Ramos (cell line): ENCODE results near the gene RASGRP2.

Source experiments
- in situ Hi-C: fragments of 300-500 bp; cut with MboI; formaldehyde crosslinking; loops from one replicate; pipeline ENCODE4 v1.14.3; 2022; ENCODE audit warnings: low sequenced_read_pairs; ENCODE audit not compliant: unreplicated experiment

Gene RASGRP2

DNA sequence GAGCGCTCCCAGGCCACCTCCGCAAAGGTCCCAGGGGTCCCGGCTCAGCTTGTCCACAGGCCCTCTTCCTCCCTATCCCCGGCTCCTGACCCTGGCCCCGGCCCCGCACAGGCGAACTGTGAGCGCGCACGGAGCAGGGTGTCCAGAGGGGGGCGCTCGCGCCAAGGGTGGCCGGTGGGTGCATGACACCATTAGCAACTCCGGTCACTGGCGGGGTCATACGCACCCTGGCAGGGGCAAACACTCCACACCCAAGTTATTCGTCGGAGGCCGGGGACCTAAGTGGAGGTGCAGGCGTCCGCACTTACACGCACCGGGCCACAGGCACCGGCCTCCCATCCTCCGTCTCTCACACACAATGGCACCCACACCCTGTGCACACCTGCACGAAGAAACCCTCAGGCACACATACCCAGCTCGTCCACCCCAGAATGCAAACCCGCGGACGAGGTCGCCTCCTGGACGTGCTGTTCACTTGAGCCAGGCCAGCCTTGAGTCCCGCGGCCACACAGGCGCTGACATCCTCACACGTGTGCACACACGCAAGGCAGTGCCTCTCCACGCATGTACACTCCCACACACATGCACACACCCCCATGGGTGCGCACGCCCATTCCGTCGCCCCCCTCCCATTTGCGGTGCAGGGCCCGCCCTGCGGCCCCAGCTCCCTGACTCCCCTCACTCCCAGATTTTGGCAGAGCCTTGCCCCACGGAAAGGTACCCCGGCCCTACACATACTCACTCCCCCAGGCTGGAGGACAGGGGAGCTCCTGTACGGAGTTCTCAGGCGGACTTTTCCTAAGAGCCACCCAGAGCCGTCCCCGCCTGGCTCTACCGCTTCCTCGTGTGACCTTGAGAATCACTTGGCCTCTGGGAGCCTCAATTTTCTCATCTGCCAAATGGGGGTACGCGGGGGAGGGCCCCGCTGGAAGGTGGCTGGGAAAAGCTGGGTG lies at the start of gene RASGRP2:
RASGRP2 (minus strand) TSS at position 552 of the 953 bp plus-strand sequence. CDS start 1,276 bp downstream, outside the sequence.
- in situ Hi-C loops, result no loop called here

GRCh38 chr11:64792482-64792881 lies 48.5 kb upstream of the RASGRP2 start:
- in situ Hi-C loops, result no loop called here

DNA sequence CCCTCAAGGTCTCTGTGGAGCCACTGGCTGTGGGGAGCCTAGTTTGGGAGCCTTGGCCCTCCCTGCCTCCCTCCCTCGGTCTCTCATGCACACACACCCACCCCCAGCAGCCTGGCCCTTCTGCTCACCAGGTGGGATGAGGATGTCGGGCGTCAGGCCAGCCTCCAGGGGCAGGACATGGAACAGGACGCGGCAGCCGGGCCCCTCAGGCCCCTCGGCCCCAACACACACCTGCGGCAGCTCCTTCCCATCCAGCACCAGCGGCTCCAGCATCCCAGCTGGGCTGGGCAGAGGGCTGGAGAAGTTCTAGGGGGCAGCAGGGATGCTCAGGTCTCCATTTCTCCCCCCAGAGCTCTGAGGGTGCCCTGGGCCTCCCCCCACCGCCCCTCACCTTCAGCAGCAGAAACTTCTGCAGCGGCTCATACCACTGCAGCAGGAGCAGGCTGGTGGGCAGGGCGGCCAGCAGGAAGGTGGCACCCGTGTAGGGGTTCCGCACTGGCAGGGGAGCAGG lies 47.9 kb upstream of the RASGRP2 start:
- in situ Hi-C loops, result no loop called here

DNA sequence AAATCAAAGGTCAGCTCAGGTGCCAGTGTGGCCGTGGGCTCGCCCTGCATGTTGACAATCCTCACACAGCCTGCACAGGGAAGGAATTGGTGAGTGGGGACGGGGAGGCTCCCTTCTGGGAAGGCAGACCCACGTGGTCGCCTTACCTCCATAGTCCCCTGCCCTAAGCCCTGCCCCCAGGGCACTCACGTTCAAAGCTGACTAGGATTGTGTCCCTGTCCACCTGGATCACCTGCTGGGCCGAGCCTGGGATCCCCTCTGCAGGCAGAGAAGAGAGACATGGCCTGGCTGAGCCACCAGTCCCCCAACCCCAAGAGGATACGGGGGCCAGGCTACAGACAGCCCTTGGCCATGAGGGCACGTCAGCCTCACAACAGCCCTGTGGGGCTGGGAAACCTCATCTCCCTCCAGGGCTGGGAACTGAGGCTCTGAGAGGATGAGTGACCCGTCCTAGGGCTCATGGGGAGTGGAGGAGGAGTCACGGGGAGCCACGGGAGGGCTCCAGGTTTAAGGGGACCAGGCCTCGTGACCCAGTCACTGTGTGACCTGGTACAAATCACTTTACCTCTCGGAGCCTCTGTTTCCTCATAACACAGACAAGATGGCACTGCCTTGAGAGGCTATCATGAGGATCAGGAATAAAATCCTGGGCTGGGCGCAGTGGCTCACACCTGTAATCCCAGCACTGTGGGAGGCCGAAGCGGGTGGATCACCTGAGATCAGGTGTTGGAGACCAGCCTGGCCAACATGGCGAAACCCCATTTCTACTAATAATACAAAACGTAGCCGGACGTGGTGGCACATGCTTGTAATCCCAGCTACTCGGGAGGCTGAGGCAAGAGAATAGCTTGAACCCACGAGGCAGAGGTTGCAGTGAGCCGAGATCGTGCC lies 46.5 kb upstream of the RASGRP2 start:
- in situ Hi-C loops, result no loop called here

DNA sequence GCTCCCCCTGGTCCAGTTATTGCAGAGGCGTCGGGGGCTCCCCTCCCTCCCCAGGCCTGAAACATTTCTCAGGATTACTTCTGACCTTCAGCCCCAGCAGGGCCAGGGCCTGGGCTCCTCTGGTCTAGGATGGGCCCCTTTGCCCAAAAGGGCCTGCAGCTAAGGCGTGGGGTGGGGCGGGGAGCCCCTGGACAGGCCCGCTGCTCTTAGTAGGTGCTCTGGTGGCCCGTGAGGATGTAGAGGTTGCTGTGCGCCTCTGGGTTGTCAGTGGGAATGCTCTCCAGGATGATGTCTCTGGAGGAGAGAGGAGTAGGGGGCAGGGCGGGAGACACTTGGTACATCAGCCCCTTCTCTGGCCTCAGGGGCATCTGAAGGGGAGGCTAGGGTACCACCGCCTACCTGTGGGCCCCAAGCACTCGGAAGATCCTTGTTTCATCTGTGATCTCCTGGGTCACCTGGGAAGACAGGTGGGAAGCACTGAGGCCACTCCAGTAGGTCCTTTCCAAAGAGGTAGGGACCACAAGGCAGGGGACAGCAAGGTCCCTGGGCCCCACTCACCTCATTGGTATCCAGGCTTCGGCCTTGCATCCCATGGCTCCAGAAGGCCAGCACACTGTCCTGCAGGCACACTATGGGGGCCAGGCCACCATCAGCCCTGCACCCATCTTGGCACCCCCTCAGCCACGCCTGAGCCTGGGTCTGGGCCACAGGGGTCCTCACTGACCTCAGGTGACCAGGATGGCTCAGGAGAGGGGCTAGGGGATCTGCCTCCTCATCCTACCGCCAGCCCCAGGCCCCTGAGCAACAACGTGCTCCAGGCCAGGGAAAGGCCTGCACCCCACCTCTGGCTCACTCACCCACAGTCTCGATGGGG lies 45.6 kb upstream of the RASGRP2 start:
- in situ Hi-C loops, result no loop called here

DNA sequence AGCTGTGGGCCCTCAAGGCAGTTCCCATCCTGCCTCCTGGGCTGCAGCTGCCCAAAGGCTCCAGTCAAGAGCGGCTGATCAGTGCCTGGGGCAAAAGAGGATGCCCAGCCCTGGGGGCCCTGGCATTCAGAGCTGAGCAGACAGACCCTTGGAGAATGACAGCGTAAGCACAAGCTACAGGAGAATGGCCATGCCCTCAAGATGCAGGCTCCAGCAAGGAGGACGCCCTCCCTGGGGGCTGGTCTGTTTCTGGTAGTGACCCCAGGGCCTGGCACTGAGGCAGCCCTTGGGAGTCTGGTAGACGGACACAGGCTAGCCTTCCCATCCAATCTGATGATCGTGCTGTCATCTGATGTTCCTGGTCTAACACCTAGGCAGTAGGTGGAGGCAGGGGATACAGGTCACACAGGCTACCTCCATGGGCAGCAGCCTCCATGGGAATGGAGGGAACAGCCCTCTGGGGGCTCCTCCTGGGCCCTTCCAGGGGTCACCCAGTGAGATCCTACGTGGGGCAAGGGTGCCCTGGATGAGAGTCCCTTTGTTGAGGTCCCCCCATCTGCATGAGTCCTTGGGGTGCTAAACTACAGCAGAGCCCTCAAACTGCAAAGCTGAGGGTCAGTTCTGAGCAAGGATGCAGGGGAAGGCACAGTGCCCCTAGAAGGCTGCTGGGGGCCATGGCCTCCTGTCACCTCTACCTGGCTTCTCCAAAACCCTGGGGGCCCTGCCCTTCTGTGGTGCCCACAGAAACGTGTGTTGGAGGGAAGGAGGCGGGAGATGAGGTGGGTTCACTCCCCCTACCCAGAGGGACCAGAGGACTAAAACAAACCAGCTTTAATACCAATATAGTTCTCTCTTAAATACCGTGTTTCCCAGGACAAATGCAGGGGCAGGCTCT lies 44.6 kb upstream of the RASGRP2 start:
- in situ Hi-C loops, result no loop called here

DNA sequence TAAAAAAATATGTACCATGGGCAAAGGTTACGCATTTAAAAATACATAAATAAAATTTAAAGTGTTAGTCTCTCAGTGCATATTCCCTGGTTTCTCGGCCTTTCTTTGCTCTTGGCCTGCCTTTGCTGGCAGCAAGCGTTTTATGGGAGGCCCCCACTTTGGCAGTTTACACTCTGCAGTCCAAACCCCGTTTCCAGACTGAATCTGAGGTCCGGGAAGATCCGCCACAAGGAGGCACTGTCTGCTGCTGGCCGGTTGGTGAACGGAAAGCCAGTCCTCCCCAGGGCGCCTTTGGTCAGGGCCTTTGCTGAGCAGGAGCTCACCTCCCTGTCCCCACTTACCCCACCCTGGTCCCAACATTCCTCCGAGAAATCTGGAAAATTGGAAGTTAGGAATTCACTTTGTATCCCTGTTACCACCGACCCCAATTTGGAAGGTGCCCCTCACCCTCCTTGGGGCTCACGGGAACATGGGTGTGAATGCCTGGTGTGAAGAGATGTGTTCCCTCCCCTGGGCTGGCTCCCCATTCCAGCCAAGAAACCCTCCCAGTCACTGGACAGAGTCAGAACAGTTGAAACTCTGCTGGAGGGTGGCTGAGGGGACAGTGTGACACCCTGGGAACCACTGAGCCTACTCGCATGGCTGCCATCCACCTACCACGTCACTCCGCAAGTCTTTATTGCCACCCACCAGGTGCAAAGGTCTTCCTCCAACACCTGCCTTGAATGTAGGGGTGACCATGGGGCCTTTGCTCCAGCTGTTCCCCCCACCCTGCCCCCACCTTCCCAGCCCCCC lies 43.8 kb upstream of the RASGRP2 start:
- in situ Hi-C loops, result no loop called here

GRCh38 chr11:64786308-64786707 lies 42.4 kb upstream of the RASGRP2 start:
- in situ Hi-C loops, result no loop called here

- in situ Hi-C loops, result no loop called here
Measured at GRCh38 chr11:64784813-64785581, 41.1 kb upstream of the RASGRP2 start.

GRCh38 chr11:64778473-64779298 lies 34.7 kb upstream of the RASGRP2 start, which contains the start of gene SF1:
Gene SF1, minus strand, starts transcription at chr11:64778542. Its CDS starts 150 bp downstream, at chr11:64778392.
- in situ Hi-C loops, result no loop called here

DNA sequence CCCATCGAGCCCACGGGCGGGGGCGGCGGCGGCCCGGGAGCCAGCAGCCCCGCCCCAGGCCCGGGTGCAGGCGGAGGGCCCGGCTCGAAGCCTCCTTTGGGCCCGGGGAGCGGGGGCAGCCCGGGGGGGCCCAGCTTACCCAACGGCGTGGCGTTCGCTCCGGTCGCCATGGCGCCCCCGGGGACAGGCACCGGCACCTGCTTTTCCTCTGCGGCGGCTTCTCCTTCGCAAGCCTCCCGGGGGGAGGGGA lies 34.2 kb upstream of the RASGRP2 start:
- in situ Hi-C loops, result no loop called here

DNA sequence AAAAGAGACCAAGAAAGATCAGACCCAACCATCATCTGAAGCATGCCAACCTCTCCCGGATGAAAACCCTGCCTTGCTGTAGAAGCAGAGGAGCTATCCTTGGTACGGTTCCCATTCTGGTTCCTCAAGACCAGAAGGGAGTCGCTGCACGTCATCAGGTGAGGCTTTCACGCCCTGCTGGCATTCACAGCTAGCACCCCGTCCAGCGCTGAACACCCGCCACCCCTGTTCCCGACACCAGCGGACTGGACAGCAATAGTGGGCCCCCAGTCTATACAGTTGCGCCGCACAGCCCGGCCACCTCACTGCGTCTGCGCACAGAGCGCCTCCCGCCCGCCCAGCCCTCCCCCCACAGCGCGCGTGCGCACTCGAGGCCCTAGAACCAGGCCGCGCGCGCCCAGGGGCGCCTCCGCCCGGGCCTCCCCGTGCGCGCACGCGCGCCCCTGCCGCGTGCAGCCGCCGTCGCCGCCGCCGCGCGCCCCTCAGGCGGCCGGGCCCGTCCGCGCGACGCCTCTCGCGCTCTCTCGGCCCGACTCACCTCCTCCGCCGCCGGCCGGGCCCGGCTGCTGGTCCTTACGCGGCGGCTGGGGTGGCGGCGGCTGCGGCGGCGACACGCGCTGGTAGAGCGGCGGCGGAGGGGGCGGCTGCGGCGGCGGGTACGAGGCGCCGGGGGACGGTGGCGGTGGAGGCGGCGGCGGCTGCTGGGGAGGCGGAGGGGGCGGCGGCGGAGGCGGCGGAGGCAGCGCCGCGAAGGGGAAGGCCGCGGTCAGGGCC lies 33.7 kb upstream of the RASGRP2 start:
- in situ Hi-C loops, result no loop called here

DNA sequence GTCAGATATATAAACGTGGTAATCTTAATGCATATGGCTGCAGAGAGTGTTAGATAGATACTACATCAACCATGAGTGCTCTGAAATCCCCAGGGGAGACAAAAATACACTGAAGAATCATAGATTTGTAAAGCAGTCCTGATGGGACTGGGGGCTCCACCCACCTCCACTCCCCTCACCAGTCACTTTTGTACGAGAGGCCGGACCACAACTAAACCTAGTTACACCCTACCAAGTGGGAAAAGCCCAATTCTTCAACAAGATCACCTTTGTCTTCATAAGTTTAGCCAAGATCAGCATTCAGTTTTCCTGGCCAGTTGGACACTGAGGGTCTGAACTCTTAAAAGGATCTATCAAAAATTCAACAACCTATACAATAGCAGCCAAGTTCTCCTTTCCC lies 32.9 kb upstream of the RASGRP2 start:
- in situ Hi-C loops, result no loop called here

DNA sequence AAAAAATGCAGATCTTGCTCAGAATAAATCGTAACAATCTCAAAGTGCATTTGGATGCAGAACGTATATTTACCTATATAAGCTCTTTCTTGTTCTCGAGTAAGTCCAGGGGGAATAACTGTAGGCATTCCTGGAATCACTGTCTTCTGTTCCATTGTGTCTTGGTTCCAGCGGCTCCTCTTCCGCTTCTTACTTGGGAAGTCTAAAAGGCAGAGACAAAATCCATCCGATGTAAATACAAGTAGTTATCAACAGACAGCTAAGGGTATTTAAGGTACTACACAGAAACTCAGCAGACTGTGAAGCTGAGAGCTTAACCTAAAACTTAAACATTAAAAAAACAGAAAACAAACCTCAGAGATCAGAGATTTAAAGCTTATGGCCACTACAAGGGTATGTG lies 32.5 kb upstream of the RASGRP2 start:
- in situ Hi-C loops, result no loop called here

GRCh38 chr11:64774144-64774543 lies 30.2 kb upstream of the RASGRP2 start:
- in situ Hi-C loops, result no loop called here
